Measurements from ENCODE around the gene UBA1. TPM values are rescaled to one million over a fixed set of nuclear protein-coding genes. Genes with fewer than 3 reads are reported as not detected.

UBA1 gene
- total RNA-seq, 1 donor from 2014 or later, result 350 TPM

- DNase-seq (ENCODE audit: low spot score in 2 of 2, unreplicated experiment in 2 of 2), result no peak
- no peaks in the 10 kb centered on the region for H3K9me3 Mint-ChIP-seq
- no peaks in the 10 kb centered on the region for H3K27me3 Mint-ChIP-seq (ENCODE audit: low read depth)
- H3K4me1 Mint-ChIP-seq, result peaks cover 16% of the 10 kb centered on the region
- H3K36me3 Mint-ChIP-seq, result peaks cover 49% of the 10 kb centered on the region
- no peak for TF ChIP-seq CTCF (IDR thresholded peaks at IDR 0.05; ENCODE audit: unreplicated experiment)
- no peak overlapping the region for H3K4me3 Mint-ChIP-seq
- no peak overlapping the region for H3K27ac Mint-ChIP-seq
Observed at GRCh38 chrX:47240619-47241018, 47.0 kb downstream of the UBA1 start.

GRCh38 chrX:47241201-47242011 lies 47.8 kb downstream of the UBA1 start:
- TF ChIP-seq CTCF (IDR thresholded peaks at IDR 0.05; ENCODE audit: unreplicated experiment), result no peak
- Mint-ChIP-seq H3K36me3 (peaks cover 57% of the 10 kb centered on the region), H3K27me3 (ENCODE audit: low read depth) (no peaks in the 10 kb centered on the region), H3K4me1 (peaks cover 8% of the 10 kb centered on the region), H3K4me3 (no peak overlapping the region), H3K9me3 (no peaks in the 10 kb centered on the region), H3K27ac (no peak overlapping the region)
- no peak for DNase-seq (ENCODE audit: low spot score in 2 of 2, unreplicated experiment in 2 of 2)

DNA sequence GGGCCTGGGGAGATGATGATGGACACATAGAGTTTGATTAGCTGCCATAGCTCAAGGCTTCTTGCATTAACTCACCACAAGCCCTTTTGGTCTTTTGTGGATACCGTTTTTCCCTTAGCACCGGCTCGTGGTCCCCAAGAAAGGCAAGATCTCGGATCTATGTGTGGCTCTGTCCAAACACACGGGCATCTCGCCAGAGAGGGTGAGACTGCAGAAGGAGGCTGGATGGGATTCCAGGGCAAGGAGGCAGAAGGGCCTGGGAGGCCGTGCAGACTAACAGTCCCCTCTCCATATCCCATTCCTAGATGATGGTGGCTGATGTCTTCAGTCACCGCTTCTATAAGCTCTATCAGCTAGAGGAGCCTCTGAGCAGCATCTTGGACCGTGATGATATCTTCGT lies 48.7 kb downstream of the UBA1 start:
- no peaks in the 10 kb centered on the region for H3K27me3 Mint-ChIP-seq (ENCODE audit: low read depth)
- DNase-seq (ENCODE audit: low spot score in 2 of 2, unreplicated experiment in 2 of 2), result no peak
- H3K4me3 Mint-ChIP-seq, result no peak overlapping the region
- peaks cover under 1% of the 10 kb centered on the region for H3K4me1 Mint-ChIP-seq
- H3K36me3 Mint-ChIP-seq, result peaks cover 59% of the 10 kb centered on the region
- H3K9me3 Mint-ChIP-seq, result no peaks in the 10 kb centered on the region
- no peak for TF ChIP-seq CTCF (IDR thresholded peaks at IDR 0.05; ENCODE audit: unreplicated experiment)
- no peak overlapping the region for H3K27ac Mint-ChIP-seq

DNA sequence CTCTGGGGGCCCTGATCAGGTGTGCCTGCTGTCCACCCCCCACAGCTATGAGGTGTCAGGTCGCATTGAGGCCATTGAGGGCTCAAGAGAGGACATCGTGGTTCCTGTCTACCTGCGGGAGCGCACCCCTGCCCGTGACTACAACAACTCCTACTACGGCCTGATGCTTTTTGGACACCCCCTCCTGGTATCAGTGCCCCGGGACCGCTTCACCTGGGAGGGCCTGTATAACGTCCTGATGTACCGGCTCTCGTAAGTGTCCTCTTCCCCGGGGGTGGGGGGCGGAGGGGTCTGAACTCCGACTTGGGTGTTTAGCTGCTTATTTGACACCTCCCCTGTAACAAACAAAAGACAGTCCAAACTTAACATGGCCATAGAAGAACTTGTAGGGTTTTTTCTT lies 49.7 kb downstream of the UBA1 start:
- Mint-ChIP-seq H3K4me1 (no peaks in the 10 kb centered on the region), H3K9me3 (no peaks in the 10 kb centered on the region), H3K27me3 (ENCODE audit: low read depth) (no peaks in the 10 kb centered on the region), H3K36me3 (peaks cover 68% of the 10 kb centered on the region), H3K4me3 (no peak overlapping the region), H3K27ac (no peak overlapping the region)
- no peak for TF ChIP-seq CTCF (IDR thresholded peaks at IDR 0.05; ENCODE audit: unreplicated experiment)
- no peak for DNase-seq (ENCODE audit: low spot score in 2 of 2, unreplicated experiment in 2 of 2)

DNA sequence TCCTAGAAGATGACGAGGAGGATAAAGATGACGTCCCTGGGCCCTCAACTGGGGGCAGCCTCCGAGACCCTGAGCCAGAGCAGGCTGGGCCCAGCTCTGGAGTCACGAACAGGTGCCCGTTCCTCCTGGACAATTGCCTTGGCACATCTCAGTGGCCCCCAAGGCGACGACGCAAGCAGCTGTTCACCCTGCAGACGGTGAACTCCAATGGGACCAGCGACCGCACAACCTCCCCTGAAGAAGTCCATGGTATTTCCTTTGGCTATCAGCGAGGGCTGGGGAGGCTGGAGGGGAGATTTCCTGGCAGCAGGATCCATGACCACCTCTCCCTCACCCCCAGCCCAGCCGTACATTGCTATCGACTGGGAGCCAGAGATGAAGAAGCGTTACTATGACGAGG lies 51.0 kb downstream of the UBA1 start:
- Mint-ChIP-seq H3K4me1 (no peaks in the 10 kb centered on the region), H3K4me3 (no peak overlapping the region), H3K27me3 (ENCODE audit: low read depth) (no peaks in the 10 kb centered on the region), H3K36me3 (peaks cover 69% of the 10 kb centered on the region), H3K9me3 (no peaks in the 10 kb centered on the region), H3K27ac (no peak overlapping the region)
- DNase-seq (ENCODE audit: low spot score in 2 of 2, unreplicated experiment in 2 of 2), result no peak
- no peak for TF ChIP-seq CTCF (IDR thresholded peaks at IDR 0.05; ENCODE audit: unreplicated experiment)
